ENCODE measurements around the gene RPUSD1. TPM values are rescaled to one million over a fixed set of nuclear protein-coding genes. Genes with fewer than 3 reads are reported as not detected.

Gene RPUSD1
- total RNA-seq, 1 donor from 2014 or later = 23.0 TPM

DNA sequence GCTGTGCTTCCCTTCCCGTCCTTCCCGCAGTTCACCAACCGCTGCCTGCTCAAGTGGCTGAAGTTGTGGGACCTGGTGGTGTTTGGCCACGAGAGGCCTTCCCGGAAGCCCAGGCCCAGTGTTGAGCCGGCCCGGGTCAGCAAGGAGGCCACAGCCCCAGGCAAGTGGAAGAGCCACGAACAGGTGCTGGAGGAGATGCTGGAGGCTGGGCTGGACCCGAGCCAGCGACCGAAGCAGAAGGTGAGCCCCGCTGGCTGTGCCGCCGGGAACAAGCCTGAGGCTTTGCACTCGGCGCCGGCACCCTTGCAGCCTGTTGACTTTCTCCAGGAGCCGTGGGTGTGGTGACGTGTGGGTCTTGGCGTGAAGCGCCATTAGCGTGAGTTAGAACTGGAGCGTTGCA, 3.0 kb upstream of the RPUSD1 start:
- Mint-ChIP-seq H3K36me3 (peaks cover 12% of the 10 kb centered on the region), H3K4me1 (peaks cover 2% of the 10 kb centered on the region), H3K9me3 (no peaks in the 10 kb centered on the region), H3K4me3 (no peak overlapping the region), H3K27me3 (ENCODE audit: low read depth) (no peaks in the 10 kb centered on the region), H3K27ac (no peak overlapping the region)
- TF ChIP-seq, protein P1, sequence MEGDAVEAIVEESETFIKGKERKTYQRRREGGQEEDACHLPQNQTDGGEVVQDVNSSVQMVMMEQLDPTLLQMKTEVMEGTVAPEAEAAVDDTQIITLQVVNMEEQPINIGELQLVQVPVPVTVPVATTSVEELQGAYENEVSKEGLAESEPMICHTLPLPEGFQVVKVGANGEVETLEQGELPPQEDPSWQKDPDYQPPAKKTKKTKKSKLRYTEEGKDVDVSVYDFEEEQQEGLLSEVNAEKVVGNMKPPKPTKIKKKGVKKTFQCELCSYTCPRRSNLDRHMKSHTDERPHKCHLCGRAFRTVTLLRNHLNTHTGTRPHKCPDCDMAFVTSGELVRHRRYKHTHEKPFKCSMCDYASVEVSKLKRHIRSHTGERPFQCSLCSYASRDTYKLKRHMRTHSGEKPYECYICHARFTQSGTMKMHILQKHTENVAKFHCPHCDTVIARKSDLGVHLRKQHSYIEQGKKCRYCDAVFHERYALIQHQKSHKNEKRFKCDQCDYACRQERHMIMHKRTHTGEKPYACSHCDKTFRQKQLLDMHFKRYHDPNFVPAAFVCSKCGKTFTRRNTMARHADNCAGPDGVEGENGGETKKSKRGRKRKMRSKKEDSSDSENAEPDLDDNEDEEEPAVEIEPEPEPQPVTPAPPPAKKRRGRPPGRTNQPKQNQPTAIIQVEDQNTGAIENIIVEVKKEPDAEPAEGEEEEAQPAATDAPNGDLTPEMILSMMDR (IDR thresholded peaks at IDR 0.05; ENCODE audit: unreplicated experiment) = no peak
- no peak for DNase-seq (ENCODE audit: low spot score in 2 of 2, unreplicated experiment in 2 of 2)

DNA sequence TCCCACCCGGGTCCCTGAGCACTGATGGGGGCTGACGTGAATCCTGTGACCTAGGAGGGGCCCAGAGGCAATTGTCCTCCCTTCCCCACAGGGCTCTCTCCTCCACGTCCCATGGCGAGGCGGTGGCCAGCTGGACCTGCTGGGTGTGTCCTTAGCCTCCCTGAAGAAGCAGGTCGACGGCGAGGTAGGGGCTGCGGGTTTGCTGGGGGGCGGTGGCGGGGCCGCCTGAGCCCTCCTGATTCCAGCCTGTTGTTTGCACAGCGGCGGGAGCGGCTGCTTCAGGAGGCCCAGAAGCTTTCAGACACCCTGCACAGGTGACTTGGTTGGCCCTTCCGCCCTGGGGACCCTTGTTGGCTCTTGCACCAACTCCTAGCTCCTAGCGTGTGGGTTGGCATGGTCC, 1.9 kb upstream of the RPUSD1 start:
- Mint-ChIP-seq H3K9me3 (no peaks in the 10 kb centered on the region), H3K36me3 (peaks cover 10% of the 10 kb centered on the region), H3K27me3 (ENCODE audit: low read depth) (no peaks in the 10 kb centered on the region), H3K4me3 (peak overlapping the region; percentile 58), H3K27ac (no peak overlapping the region), H3K4me1 (peaks cover 2% of the 10 kb centered on the region)
- TF ChIP-seq, protein P1 (IDR thresholded peaks at IDR 0.05; ENCODE audit: unreplicated experiment) = no peak
- DNase-seq (ENCODE audit: low spot score in 2 of 2, unreplicated experiment in 2 of 2) = no peak

DNA sequence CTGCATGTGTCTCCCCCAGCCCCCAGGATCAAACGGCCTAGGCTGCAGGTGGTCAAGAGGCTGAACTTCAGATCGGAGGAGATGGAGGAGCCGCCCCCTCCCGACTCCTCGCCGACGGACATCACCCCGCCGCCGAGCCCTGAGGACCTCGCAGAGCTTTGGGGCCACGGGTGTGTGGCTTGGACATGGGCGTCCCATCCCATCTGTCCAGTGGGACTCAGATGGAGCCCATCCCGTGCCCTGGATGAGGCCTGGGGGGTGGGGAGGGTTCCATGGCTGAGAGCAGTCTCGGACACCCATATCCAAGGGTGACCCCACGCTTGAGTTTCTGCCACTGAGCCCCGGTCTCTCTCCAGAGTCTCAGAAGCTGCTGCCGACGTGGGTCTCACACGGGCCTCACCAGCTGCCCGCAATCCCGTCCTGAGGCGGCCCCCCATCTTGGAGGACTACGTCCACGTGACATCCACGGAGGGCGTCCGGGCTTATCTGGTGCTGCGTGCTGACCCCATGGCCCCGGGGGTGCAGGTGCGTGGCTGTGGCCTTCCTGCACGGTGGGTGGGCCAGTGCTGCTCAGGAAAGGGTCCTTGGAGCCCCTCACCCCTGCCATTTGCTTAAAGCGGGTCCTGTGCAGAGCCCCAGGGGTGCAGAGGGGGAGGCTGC, 1.1 kb upstream of the RPUSD1 start:
- peak overlapping the region; percentile 58 for H3K4me3 Mint-ChIP-seq
- TF ChIP-seq, protein P1 (IDR thresholded peaks at IDR 0.05; ENCODE audit: unreplicated experiment) = no peak
- H3K4me1 Mint-ChIP-seq = peaks cover 2% of the 10 kb centered on the region
- no peak overlapping the region for H3K27ac Mint-ChIP-seq
- no peaks in the 10 kb centered on the region for H3K9me3 Mint-ChIP-seq
- no peaks in the 10 kb centered on the region for H3K27me3 Mint-ChIP-seq (ENCODE audit: low read depth)
- H3K36me3 Mint-ChIP-seq = peaks cover 10% of the 10 kb centered on the region
- no peak for DNase-seq (ENCODE audit: low spot score in 2 of 2, unreplicated experiment in 2 of 2)

DNA sequence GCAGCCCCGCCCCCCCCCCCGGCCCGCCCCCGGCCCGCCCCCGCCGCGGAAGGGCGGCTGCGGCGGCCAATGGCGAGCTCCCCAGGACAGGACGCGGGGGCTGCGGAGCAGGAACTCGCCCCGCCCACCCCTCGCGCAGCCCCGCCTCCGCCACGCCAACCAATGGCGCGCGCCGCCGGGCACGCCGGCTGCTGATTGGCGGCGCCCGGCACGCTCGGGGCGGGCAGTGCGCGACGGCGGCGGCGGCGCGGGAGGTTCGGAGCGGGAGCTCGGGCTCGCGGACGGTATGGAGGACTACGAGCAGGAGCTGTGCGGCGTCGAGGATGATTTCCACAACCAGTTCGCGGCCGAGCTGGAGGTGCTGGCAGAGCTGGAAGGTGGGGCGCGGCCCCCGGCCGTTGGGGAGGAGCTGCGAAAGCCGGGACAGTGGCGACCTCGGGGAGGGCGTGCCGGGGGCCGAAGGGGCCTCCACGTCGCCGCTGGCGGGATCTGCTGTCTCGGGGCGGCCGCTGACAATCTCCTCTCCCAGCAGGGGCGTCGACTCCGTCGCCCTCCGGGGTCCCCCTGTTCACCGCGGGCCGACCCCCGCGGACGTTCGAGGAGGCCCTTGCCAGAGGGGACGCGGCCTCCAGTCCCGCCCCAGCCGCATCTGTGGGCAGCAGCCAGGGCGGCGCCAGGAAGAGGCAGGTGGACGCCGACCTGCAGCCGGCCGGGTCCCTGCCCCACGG, 382 bp upstream of the RPUSD1 start, which contains the start of gene CHTF18:
Gene CHTF18 (plus strand): TSS at position 222 of the 728 bp plus-strand sequence. CDS start 65 bp downstream, at position 287.
- Mint-ChIP-seq H3K4me3 (peak within 1 kb of the TSS; percentile 82), H3K27ac (peak within 1 kb of the TSS; percentile 75), H3K4me1 (peaks cover 2% of the 10 kb centered on the region)

DNA sequence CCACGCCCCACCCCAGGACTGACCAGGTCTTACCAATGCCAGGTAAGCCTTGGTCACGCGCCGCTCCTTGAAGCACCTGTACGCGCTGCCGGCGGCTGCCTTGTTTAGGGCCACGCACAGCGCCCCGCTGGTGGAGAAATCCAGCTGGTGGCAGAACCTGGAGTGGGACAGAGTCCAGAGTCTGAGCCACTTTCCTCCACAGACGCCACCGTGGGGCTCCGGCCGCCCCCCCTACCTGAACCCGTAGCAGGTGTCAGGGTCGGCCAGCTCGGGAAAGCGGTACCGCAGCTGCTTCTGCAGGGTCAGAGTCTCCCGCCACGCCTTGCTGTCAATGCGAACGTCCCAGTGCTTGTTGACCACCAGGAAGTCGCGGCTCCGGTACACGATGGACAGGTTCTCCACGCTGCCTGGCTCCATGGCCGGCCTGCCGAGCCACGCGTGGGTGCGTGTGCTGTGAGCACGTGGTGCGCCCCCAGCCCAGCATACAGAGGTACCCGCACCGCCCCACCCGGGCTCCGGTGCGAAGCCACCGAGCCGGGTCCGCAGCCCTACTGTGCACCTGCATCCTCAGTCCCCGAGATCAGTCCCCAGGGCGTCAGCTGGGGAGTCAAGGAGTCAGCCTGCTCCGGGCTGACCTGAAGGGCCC, 737 bp downstream of the RPUSD1 start:
- Mint-ChIP-seq H3K9me3 (no peaks in the 10 kb centered on the region), H3K4me3 (peak overlapping the region; percentile 82), H3K36me3 (peaks cover 10% of the 10 kb centered on the region), H3K27ac (peak overlapping the region; percentile 75), H3K4me1 (peaks cover 2% of the 10 kb centered on the region), H3K27me3 (ENCODE audit: low read depth) (no peaks in the 10 kb centered on the region)
- TF ChIP-seq, protein P1 (IDR thresholded peaks at IDR 0.05; ENCODE audit: unreplicated experiment) = no peak
- no peak for DNase-seq (ENCODE audit: low spot score in 2 of 2, unreplicated experiment in 2 of 2)

More for the DNA sequence above, 382 bp upstream of the RPUSD1 start, which contains the start of gene CHTF18:
- Mint-ChIP-seq H3K27me3 (ENCODE audit: low read depth) (no peaks in the 10 kb centered on the region), H3K36me3 (peaks cover 10% of the 10 kb centered on the region), H3K9me3 (no peaks in the 10 kb centered on the region)
- TF ChIP-seq, protein P1 (IDR thresholded peaks at IDR 0.05; ENCODE audit: unreplicated experiment) = no peak
- DNase-seq (ENCODE audit: low spot score in 2 of 2, unreplicated experiment in 2 of 2) = peak; percentile 96

All from mesothelial cell of epicardium (in vitro differentiated cells).